22Rv1 (cell line): ENCODE measurements around the gene OR7E24.

Experiments used
- ZFX ChIP-seq: fragments of 450-650 bp; IDR thresholded peaks from 2 replicates; pipeline ENCODE4 v1.6.1; 2017; ENCODE audit warnings: antibody characterized with exemption, borderline replicate concordance
- TF ChIP-seq, protein P1 (sequence below): fragments of 450-650 bp; IDR thresholded peaks from 2 replicates; pipeline ENCODE4 v1.5.1; 2017; ENCODE audit warnings: mild to moderate bottlenecking

GRCh38 chr19:9250630-9251029 lies at the start of gene OR7E24:
- TF ChIP-seq, protein P1, sequence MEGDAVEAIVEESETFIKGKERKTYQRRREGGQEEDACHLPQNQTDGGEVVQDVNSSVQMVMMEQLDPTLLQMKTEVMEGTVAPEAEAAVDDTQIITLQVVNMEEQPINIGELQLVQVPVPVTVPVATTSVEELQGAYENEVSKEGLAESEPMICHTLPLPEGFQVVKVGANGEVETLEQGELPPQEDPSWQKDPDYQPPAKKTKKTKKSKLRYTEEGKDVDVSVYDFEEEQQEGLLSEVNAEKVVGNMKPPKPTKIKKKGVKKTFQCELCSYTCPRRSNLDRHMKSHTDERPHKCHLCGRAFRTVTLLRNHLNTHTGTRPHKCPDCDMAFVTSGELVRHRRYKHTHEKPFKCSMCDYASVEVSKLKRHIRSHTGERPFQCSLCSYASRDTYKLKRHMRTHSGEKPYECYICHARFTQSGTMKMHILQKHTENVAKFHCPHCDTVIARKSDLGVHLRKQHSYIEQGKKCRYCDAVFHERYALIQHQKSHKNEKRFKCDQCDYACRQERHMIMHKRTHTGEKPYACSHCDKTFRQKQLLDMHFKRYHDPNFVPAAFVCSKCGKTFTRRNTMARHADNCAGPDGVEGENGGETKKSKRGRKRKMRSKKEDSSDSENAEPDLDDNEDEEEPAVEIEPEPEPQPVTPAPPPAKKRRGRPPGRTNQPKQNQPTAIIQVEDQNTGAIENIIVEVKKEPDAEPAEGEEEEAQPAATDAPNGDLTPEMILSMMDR: no peak
- TF ChIP-seq ZFX: no peak
